PC-3 (cell line): ENCODE data around the gene ADGRV1. TPM values are rescaled to one million over a fixed set of nuclear protein-coding genes. Genes with fewer than 3 reads are reported as not detected.
"Not testable (repeated sequence)": the region's sequence is repeated elsewhere in the genome, so short reads cannot be mapped to it uniquely, and the experiment has no call there.

ENCODE experiments used
- ATAC-seq: fragments of 200-7000 bp; cut with Tn5 transposase; 2 replicates; pipeline ENCODE4 v1.9.1; 2020; ENCODE audit warnings: mild to moderate bottlenecking, moderate library complexity
- BruUV-seq: library from RNA; stranded (reverse); fragments of 400-500 nt; replicated peaks from 2 replicates; lab custom pipeline; 2021; lab: Mats Ljungman, UMichigan
- CTCF ChIA-PET: fragments of 300-600 bp; sonication (Branson Sonifier 250); formaldehyde crosslinking; loops from one replicate; lab custom pipeline; 2022; ENCODE audit warnings: antibody characterized with exemption; lab: Charles Lee
- POLR2A ChIA-PET: fragments of 300-600 bp; sonication (Branson Sonifier 250); formaldehyde crosslinking; loops from one replicate; lab custom pipeline; 2022; ENCODE audit warnings: antibody characterized with exemption; ENCODE audit not compliant: unreplicated experiment; lab: Charles Lee
- DNase-seq: peaks from one replicate; pipeline ENCODE4 v3.0.0-alpha.2; 2015
- H2AFZ ChIP-seq: fragments of 300-600 bp; sonication (generic); 2 replicates; pipeline ENCODE4 v1.6.0; 2016; ENCODE audit warnings: antibody characterized with exemption, low read length
- H3F3A ChIP-seq: fragments of 300-600 bp; sonication (generic); one replicate; pipeline ENCODE4 v1.6.0; 2017; ENCODE audit warnings: antibody characterized with exemption, low read length, control low read depth, mild to moderate bottlenecking; ENCODE audit not compliant: unreplicated experiment
- H3K27ac ChIP-seq: fragments of 300-600 bp; sonication (generic); 2 replicates; pipeline ENCODE4 v1.5.1; 2016; ENCODE audit warnings: mild to moderate bottlenecking, low read length
- H3K27me3 ChIP-seq: fragments of 300-600 bp; sonication (generic); 2 replicates; pipeline ENCODE4 v1.6.1; 2016; ENCODE audit warnings: low read length, mixed read lengths
- H3K36me3 ChIP-seq: fragments of 300-600 bp; sonication (generic); 2 replicates; pipeline ENCODE4 v1.6.1; 2016; ENCODE audit warnings: low read depth, mixed run types, low read length, mixed read lengths
- H3K4me1 ChIP-seq: fragments of 300-600 bp; sonication (generic); 2 replicates; pipeline ENCODE4 v1.5.1; 2016; ENCODE audit warnings: low read length; ENCODE audit not compliant: insufficient read depth
- H3K4me2 ChIP-seq: fragments of 300-600 bp; sonication (generic); 2 replicates; pipeline ENCODE4 v1.6.0; 2016; ENCODE audit warnings: low read length
- H3K4me3 ChIP-seq: fragments of 300-600 bp; sonication (generic); 2 replicates; pipeline ENCODE4 v1.5.1; 2016; ENCODE audit warnings: mild to moderate bottlenecking, low read length, mixed read lengths
- H3K79me2 ChIP-seq: fragments of 300-600 bp; sonication (generic); 2 replicates; pipeline ENCODE4 v1.6.1; 2017; ENCODE audit warnings: low read length, mixed read lengths
- H3K9ac ChIP-seq: fragments of 300-600 bp; sonication (generic); 2 replicates; pipeline ENCODE4 v1.6.0; 2016; ENCODE audit warnings: mild to moderate bottlenecking, low read length
- H3K9me2 ChIP-seq: fragments of 300-600 bp; sonication (generic); replicated peaks from 2 replicates; pipeline ENCODE4 v1.6.1; 2016; ENCODE audit warnings: mixed run types, low read length, mixed read lengths
- H3K9me3 ChIP-seq: fragments of 300-600 bp; sonication (generic); 2 replicates; pipeline ENCODE4 v1.6.1; 2016; ENCODE audit warnings: low read length, mixed read lengths
- H4K20me1 ChIP-seq: fragments of 300-600 bp; sonication (generic); 2 replicates; pipeline ENCODE4 v1.6.1; 2016; ENCODE audit warnings: low read length, mixed read lengths
- EZH2 ChIP-seq: fragments of 300-600 bp; sonication (generic); IDR thresholded peaks from one replicate; pipeline ENCODE4 v1.6.1; 2017; ENCODE audit warnings: antibody characterized with exemption, mild to moderate bottlenecking, low read length; ENCODE audit not compliant: unreplicated experiment
- EZH2phosphoT487 ChIP-seq: fragments of 300-600 bp; sonication (generic); IDR thresholded peaks from 2 replicates; pipeline ENCODE4 v1.6.1; 2018; ENCODE audit warnings: mild to moderate bottlenecking, antibody characterized with exemption, low read length, borderline replicate concordance
- intact Hi-C: fragments of 100-400 bp; cut with micrococcal nuclease; formaldehyde crosslinking; loops from 2 replicates; pipeline ENCODE4 v1.9.0; 2023
- total RNA-seq: library from RNA; depleted of rRNA; stranded (reverse); fragments of >200 nt; gene quantifications from 2 replicates; pipeline ENCODE4 v1.2.3, GENCODE V29; 2014
- TF ChIP-seq, protein P1 (sequence below): fragments of 300-600 bp; sonication (generic); conservative IDR thresholded peaks from 2 replicates; pipeline ENCODE4 v1.5.1; 2017; ENCODE audit warnings: antibody characterized with exemption, low read depth, mild to moderate bottlenecking, low read length

The ADGRV1 gene
- total RNA-seq, 1 experiment from 2014 or later = 22.7 TPM

DNA sequence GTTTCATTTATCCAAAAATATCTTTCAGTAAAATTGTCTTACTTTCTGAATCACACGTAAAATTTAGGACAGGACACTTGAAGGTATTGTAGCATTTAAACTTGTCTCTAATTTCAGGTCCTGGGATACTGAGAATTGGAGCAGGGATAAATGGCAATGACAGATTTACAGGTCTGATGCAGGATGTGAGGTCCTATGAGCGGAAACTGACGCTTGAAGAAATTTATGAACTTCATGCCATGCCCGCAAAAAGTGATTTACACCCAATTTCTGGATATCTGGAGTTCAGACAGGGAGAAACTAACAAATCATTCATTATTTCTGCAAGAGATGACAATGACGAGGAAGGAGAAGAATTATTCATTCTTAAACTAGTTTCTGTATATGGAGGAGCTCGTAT lies 99.2 kb downstream of the ADGRV1 start:
- no peak overlapping the region for H3K4me3 ChIP-seq
- H3F3A ChIP-seq = no peaks in the 10 kb centered on the region
- H3K9me2 ChIP-seq = no peaks in the 10 kb centered on the region
- ChIA-PET POLR2A (no interaction called here), CTCF (no interaction called here)
- no peaks in the 10 kb centered on the region for H3K79me2 ChIP-seq
- TF ChIP-seq, protein P1, sequence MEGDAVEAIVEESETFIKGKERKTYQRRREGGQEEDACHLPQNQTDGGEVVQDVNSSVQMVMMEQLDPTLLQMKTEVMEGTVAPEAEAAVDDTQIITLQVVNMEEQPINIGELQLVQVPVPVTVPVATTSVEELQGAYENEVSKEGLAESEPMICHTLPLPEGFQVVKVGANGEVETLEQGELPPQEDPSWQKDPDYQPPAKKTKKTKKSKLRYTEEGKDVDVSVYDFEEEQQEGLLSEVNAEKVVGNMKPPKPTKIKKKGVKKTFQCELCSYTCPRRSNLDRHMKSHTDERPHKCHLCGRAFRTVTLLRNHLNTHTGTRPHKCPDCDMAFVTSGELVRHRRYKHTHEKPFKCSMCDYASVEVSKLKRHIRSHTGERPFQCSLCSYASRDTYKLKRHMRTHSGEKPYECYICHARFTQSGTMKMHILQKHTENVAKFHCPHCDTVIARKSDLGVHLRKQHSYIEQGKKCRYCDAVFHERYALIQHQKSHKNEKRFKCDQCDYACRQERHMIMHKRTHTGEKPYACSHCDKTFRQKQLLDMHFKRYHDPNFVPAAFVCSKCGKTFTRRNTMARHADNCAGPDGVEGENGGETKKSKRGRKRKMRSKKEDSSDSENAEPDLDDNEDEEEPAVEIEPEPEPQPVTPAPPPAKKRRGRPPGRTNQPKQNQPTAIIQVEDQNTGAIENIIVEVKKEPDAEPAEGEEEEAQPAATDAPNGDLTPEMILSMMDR = no peak
- TF ChIP-seq EZH2 (no peak), EZH2phosphoT487 (no peak)
- no peaks in the 10 kb centered on the region for H3K9me3 ChIP-seq
- intact Hi-C loops = no loop called here
- peaks cover 11% of the 10 kb centered on the region for H3K36me3 ChIP-seq
- no peak overlapping the region for H3K27ac ChIP-seq
- no peak overlapping the region for H3K9ac ChIP-seq
- no peaks in the 10 kb centered on the region for H4K20me1 ChIP-seq
- ATAC-seq (no peak), DNase-seq (no peak)
- H3K27me3 ChIP-seq = no peaks in the 10 kb centered on the region
- no TSS peak for BruUV-seq
- H3K4me2 ChIP-seq = no peak overlapping the region
- H3K4me1 ChIP-seq = no peaks in the 10 kb centered on the region
- no peak overlapping the region for H2AFZ ChIP-seq

- DNase-seq (no peak), ATAC-seq (no peak)
- ChIA-PET CTCF (no interaction called here), POLR2A (no interaction called here)
- Histone ChIP-seq H3K36me3 (peaks cover 4% of the 10 kb centered on the region; the same call in 1 of the 2 replicates), H3K9ac (no peak overlapping the region), H2AFZ (no peak overlapping the region), H3K9me2 (no peaks in the 10 kb centered on the region), H3K27ac (no peak overlapping the region), H3K27me3 (no peaks in the 10 kb centered on the region), H3K4me3 (no peak overlapping the region), H3K4me1 (no peaks in the 10 kb centered on the region), H3F3A (no peaks in the 10 kb centered on the region), H3K4me2 (no peak overlapping the region), H4K20me1 (no peaks in the 10 kb centered on the region), H3K79me2 (no peaks in the 10 kb centered on the region), H3K9me3 (no peaks in the 10 kb centered on the region)
- intact Hi-C loops = no loop called here
- TF ChIP-seq EZH2phosphoT487 = no peak
- TF ChIP-seq, protein P1 = no peak
- no TSS peak for BruUV-seq
Observed at GRCh38 chr5:90658620-90659019, 100.0 kb downstream of the ADGRV1 start.

- H3K9me2 ChIP-seq, H3K27ac ChIP-seq, ATAC-seq, DNase-seq, CTCF ChIA-PET, H3K27me3 ChIP-seq, intact Hi-C loops, H3K9ac ChIP-seq, H3K4me3 ChIP-seq, H3K79me2 ChIP-seq, POLR2A ChIA-PET, H4K20me1 ChIP-seq, H3K36me3 ChIP-seq, H3K4me2 ChIP-seq, H3K9me3 ChIP-seq, BruUV-seq, H3F3A ChIP-seq, H3K4me1 ChIP-seq, H2AFZ ChIP-seq: not testable (repeated sequence)
Observed at GRCh38 chr5:90668079-90668565, 109.5 kb downstream of the ADGRV1 start.
